ENCODE data around the gene ENO3.
"Not testable (repeated sequence)": the region's sequence is repeated elsewhere in the genome, so short reads cannot be mapped to it uniquely, and the experiment has no call there.

ENO3 gene

DNA sequence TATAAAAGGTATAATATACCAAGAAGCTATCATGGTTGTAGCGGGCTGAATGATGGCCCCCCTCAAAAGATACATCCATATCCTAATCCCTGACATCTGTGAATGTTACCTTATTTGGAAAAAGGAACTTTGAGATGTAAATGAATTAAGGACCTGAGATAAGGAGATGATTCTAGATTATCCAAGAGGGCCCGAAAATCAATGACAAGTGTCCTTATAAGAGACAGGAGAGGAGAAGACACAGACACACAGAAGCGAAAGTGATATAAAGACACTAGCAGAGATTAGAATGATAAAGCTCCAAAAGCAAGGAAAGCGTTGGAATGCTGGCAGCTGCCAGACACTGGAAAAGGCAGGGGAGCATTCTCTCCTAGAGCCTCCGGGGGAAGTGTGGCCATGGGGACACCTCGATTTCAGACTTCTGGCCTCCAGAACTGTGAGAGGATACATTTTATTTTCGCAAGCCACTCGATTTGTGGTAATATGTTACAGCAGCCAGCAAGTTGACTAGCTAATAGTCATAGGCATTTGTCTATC is 31.3 kb upstream of the ENO3 start:
- Histone ChIP-seq H3K27ac (ENCODE audit: insufficient read depth, low read depth, low read length, poor library complexity, severe bottlenecking) (no peak overlapping the region), H3K27me3 (ENCODE audit: control insufficient read depth, insufficient read depth, low read length, poor library complexity, severe bottlenecking) (no peaks in the 10 kb centered on the region), H3K4me1 (ENCODE audit: control insufficient read depth, insufficient read depth, low read length) (no peaks in the 10 kb centered on the region), H3K9me3 (ENCODE audit: control insufficient read depth, low read length) (no peaks in the 10 kb centered on the region), H3K4me3 (ENCODE audit: insufficient read depth, low read depth, low read length) (no peak overlapping the region), H3K36me3 (ENCODE audit: control insufficient read depth, insufficient read depth, low read length) (no peaks in the 10 kb centered on the region)
- 72% methylated on average over 7 of the region's 8 CpGs for WGBS, 2 experiments

DNA sequence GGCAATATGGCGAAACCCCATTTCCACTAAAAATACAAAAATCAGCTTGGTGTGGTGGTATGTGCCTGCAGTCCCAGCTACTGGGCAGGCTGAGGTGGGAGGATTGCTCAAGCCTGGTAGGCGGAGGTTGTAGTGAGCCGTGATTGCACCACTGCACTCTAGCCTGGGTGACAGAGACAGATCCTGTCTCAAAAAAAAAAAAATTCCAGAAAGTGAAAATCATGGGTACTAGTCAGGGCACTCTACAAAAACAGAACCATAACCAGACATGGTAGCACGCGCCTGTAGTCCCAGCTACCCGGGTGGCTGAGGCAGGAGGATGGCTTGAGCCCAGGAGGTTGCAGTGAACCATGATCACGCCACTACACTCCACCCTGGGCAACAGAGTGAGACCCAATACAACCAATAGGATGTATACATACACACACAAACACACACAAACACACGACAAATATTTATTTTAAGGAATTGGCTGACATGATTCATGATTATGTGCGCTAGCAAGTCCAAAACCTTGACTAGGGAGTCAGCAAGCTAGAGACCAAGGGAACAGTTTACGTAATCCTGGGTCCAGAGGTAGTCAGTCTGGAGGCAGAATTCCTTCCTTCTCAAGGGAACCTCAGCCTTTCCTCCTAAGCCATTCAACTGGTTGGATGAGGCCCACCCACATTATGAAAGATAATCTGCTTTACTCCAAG is 30.4 kb upstream of the ENO3 start:
- no peaks in the 10 kb centered on the region for H3K4me1 ChIP-seq (ENCODE audit: control insufficient read depth, insufficient read depth, low read length)
- no peak overlapping the region for H3K27ac ChIP-seq (ENCODE audit: insufficient read depth, low read depth, low read length, poor library complexity, severe bottlenecking)
- no peak overlapping the region for H3K4me3 ChIP-seq (ENCODE audit: insufficient read depth, low read depth, low read length)
- H3K27me3 ChIP-seq (ENCODE audit: control insufficient read depth, insufficient read depth, low read length, poor library complexity, severe bottlenecking) = no peaks in the 10 kb centered on the region
- H3K9me3 ChIP-seq (ENCODE audit: control insufficient read depth, low read length) = no peaks in the 10 kb centered on the region
- 94% methylated on average over 10 of the region's 10 CpGs for WGBS, 2 experiments
- no peaks in the 10 kb centered on the region for H3K36me3 ChIP-seq (ENCODE audit: control insufficient read depth, insufficient read depth, low read length)

DNA sequence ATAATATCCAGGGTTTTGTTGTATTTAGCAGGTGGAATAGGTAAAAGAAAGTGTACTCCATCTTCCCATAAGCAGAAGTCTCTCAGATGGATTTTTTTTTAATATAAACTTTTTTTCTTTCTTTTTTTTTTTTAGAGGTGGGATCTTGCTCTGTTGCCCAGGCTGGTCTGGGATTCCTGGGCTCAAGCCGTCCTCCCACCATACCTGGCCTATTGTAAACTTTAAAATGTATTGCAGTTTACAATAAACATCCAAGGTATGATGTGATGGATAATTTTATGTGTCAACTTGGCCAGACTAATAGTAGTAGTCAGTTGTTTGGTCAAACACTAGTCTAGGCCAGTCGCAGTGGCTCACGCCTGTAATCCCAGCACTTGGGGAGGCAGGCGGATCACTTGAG is 29.6 kb upstream of the ENO3 start:
- Histone ChIP-seq H3K36me3 (ENCODE audit: control insufficient read depth, insufficient read depth, low read length) (no peaks in the 10 kb centered on the region), H3K27ac (ENCODE audit: insufficient read depth, low read depth, low read length, poor library complexity, severe bottlenecking) (no peak overlapping the region), H3K9me3 (ENCODE audit: control insufficient read depth, low read length) (no peaks in the 10 kb centered on the region), H3K4me1 (ENCODE audit: control insufficient read depth, insufficient read depth, low read length) (no peaks in the 10 kb centered on the region), H3K4me3 (ENCODE audit: insufficient read depth, low read depth, low read length) (no peak overlapping the region), H3K27me3 (ENCODE audit: control insufficient read depth, insufficient read depth, low read length, poor library complexity, severe bottlenecking) (no peaks in the 10 kb centered on the region)
- 82 to 95% methylated on average over 3 to 4 of the region's 4 CpGs for WGBS, 2 experiments

DNA sequence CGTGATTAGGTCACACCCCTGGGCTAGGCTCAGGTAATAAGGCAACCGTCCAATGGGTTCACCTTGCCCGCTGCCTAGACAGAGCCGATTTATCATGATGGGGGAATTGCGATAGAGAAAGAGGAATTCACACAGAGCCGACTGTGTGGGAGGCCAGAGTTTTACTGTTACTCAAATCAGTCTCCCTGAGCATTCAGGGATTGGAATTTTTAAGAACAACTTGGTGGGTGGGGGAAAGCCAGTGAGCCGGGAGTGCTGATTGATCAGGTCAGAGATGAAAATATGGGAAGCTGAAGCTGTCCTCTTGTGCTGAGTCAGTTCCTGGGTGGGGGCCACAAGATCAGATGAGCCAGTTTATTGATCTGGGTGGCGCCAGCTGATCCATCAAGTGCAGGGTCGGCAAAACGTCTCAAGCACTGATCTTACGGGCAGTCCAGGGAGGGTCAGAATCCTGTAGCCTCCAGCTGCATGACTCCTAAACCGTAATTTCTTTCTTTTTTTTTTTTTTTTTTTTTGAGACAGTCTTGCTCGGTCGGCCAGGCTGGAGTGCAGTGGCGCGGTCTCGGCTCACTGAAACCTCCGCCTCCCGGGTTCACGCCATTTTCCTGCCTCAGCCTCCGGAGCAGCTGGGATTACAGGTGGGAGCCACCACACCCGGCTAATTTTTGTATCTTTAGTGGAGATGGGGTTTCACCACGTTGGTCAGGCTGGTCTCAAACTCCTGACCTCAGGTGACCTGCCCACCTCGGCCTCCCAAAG is 24.2 kb upstream of the ENO3 start:
- not testable (repeated sequence) for H3K4me1 ChIP-seq (ENCODE audit: control insufficient read depth, insufficient read depth, low read length)
- 93 to 94% methylated on average over 24 of the region's 24 CpGs for WGBS, 2 experiments

DNA sequence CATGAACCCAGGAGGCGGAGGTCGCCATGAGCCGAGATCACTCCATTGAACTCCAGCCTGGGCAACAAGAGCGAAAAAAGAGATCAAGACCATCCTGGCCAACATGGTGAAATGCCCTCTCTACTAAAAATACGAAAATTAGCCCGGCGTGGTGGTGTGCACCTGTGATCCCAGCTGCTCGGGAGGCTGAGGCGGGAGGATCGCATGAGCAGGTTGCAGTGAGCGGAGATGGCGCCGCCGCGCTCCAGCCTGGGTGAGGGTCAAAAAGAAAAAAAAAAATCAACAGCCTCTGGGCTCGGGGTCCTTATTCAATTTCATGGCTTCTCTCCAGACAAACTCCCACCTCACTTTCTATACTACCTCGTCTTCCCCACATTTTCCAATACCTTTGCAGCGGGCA is 22.0 kb upstream of the ENO3 start:
- WGBS, 2 experiments = 93 to 95% methylated on average over 18 of the region's 18 CpGs
- Histone ChIP-seq H3K27me3 (ENCODE audit: control insufficient read depth, insufficient read depth, low read length, poor library complexity, severe bottlenecking) (no peaks in the 10 kb centered on the region), H3K4me3 (ENCODE audit: insufficient read depth, low read depth, low read length) (no peak overlapping the region), H3K4me1 (ENCODE audit: control insufficient read depth, insufficient read depth, low read length) (no peaks in the 10 kb centered on the region), H3K27ac (ENCODE audit: insufficient read depth, low read depth, low read length, poor library complexity, severe bottlenecking) (no peak overlapping the region), H3K9me3 (ENCODE audit: control insufficient read depth, low read length) (no peaks in the 10 kb centered on the region), H3K36me3 (ENCODE audit: control insufficient read depth, insufficient read depth, low read length) (no peaks in the 10 kb centered on the region)

More for the DNA sequence above, 24.2 kb upstream of the ENO3 start:
- not testable (repeated sequence) for H3K4me3 ChIP-seq (ENCODE audit: insufficient read depth, low read depth, low read length); H3K36me3 ChIP-seq (ENCODE audit: control insufficient read depth, insufficient read depth, low read length); H3K27ac ChIP-seq (ENCODE audit: insufficient read depth, low read depth, low read length, poor library complexity, severe bottlenecking); H3K9me3 ChIP-seq (ENCODE audit: control insufficient read depth, low read length); H3K27me3 ChIP-seq (ENCODE audit: control insufficient read depth, insufficient read depth, low read length, poor library complexity, severe bottlenecking)

DNA sequence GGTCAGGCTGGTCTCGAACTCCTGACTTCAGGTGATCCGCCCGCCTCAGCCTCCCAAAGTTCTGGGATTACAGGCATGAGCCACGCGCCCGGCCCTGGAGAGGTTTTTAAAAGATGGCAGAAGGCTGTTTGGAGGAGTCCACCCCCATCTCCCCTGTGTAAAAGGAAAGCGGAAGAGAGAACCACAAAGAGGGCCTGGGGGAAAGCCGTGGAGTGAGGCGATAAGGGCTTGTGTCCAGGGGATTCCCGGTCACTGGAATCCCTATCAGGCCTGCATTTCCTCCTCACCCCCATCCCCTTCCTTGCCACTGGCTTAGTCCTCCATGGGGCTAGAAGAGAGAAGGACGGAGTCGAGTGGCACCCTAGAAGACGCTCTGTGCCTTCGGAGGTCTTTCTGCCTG is 19.0 kb upstream of the ENO3 start, which contains the start of gene GP1BA:
GP1BA (plus strand) TSS at position 315 of the 400 bp plus-strand sequence. CDS start 328 bp downstream, outside the sequence.
- H3K4me1 ChIP-seq (ENCODE audit: control insufficient read depth, insufficient read depth, low read length) = no peaks in the 10 kb centered on the region
- no peaks in the 10 kb centered on the region for H3K9me3 ChIP-seq (ENCODE audit: control insufficient read depth, low read length)
- H3K4me3 ChIP-seq (ENCODE audit: insufficient read depth, low read depth, low read length) = no peak within 1 kb of the TSS
- H3K36me3 ChIP-seq (ENCODE audit: control insufficient read depth, insufficient read depth, low read length) = no peaks in the 10 kb centered on the region
- WGBS, 2 experiments = 93 to 96% methylated on average over 14 of the region's 14 CpGs
- no peaks in the 10 kb centered on the region for H3K27me3 ChIP-seq (ENCODE audit: control insufficient read depth, insufficient read depth, low read length, poor library complexity, severe bottlenecking)
- no peak within 1 kb of the TSS for H3K27ac ChIP-seq (ENCODE audit: insufficient read depth, low read depth, low read length, poor library complexity, severe bottlenecking)

DNA sequence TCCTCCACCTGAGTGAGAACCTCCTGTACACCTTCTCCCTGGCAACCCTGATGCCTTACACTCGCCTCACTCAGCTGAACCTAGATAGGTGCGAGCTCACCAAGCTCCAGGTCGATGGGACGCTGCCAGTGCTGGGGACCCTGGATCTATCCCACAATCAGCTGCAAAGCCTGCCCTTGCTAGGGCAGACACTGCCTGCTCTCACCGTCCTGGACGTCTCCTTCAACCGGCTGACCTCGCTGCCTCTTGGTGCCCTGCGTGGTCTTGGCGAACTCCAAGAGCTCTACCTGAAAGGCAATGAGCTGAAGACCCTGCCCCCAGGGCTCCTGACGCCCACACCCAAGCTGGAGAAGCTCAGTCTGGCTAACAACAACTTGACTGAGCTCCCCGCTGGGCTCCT is 18.2 kb upstream of the ENO3 start:
- peaks cover 7% of the 10 kb centered on the region for H3K36me3 ChIP-seq (ENCODE audit: control insufficient read depth, insufficient read depth, low read length)
- WGBS, 2 experiments = 90% methylated on average over 12 of the region's 12 CpGs
- no peak overlapping the region for H3K4me3 ChIP-seq (ENCODE audit: insufficient read depth, low read depth, low read length)
- H3K4me1 ChIP-seq (ENCODE audit: control insufficient read depth, insufficient read depth, low read length) = no peaks in the 10 kb centered on the region
- H3K9me3 ChIP-seq (ENCODE audit: control insufficient read depth, low read length) = no peaks in the 10 kb centered on the region
- H3K27me3 ChIP-seq (ENCODE audit: control insufficient read depth, insufficient read depth, low read length, poor library complexity, severe bottlenecking) = no peaks in the 10 kb centered on the region
- no peak overlapping the region for H3K27ac ChIP-seq (ENCODE audit: insufficient read depth, low read depth, low read length, poor library complexity, severe bottlenecking)

DNA sequence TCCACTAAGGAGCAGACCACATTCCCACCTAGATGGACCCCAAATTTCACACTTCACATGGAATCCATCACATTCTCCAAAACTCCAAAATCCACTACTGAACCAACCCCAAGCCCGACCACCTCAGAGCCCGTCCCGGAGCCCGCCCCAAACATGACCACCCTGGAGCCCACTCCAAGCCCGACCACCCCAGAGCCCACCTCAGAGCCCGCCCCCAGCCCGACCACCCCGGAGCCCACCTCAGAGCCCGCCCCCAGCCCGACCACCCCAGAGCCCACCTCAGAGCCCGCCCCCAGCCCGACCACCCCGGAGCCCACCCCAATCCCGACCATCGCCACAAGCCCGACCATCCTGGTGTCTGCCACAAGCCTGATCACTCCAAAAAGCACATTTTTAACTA is 17.3 kb upstream of the ENO3 start:
- Histone ChIP-seq H3K27me3 (ENCODE audit: control insufficient read depth, insufficient read depth, low read length, poor library complexity, severe bottlenecking) (no peaks in the 10 kb centered on the region), H3K9me3 (ENCODE audit: control insufficient read depth, low read length) (no peaks in the 10 kb centered on the region), H3K4me1 (ENCODE audit: control insufficient read depth, insufficient read depth, low read length) (peaks cover 5% of the 10 kb centered on the region), H3K36me3 (ENCODE audit: control insufficient read depth, insufficient read depth, low read length) (peaks cover 9% of the 10 kb centered on the region), H3K4me3 (ENCODE audit: insufficient read depth, low read depth, low read length) (no peak overlapping the region), H3K27ac (ENCODE audit: insufficient read depth, low read depth, low read length, poor library complexity, severe bottlenecking) (no peak overlapping the region)
- 90 to 92% methylated on average over 14 to 16 of the region's 16 CpGs for WGBS, 2 experiments

DNA sequence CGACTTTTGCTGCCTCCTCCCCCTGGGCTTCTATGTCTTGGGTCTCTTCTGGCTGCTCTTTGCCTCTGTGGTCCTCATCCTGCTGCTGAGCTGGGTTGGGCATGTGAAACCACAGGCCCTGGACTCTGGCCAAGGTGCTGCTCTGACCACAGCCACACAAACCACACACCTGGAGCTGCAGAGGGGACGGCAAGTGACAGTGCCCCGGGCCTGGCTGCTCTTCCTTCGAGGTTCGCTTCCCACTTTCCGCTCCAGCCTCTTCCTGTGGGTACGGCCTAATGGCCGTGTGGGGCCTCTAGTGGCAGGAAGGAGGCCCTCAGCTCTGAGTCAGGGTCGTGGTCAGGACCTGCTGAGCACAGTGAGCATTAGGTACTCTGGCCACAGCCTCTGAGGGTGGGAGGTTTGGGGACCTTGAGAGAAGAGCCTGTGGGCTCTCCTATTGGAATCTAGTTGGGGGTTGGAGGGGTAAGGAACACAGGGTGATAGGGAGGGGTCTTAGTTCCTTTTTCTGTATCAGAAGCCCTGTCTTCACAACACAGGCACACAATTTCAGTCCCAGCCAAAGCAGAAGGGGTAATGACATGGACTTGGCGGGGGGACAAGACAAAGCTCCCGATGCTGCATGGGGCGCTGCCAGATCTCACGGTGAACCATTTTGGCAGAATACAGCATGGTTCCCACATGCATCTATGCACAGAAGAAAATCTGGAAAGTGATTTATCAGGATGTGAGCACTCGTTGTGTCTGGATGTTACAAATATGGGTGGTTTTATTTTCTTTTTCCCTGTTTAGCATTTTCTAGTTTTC is 16.5 kb upstream of the ENO3 start:
- peaks cover 8% of the 10 kb centered on the region for H3K4me1 ChIP-seq (ENCODE audit: control insufficient read depth, insufficient read depth, low read length)
- no peaks in the 10 kb centered on the region for H3K9me3 ChIP-seq (ENCODE audit: control insufficient read depth, low read length)
- H3K4me3 ChIP-seq (ENCODE audit: insufficient read depth, low read depth, low read length) = no peak overlapping the region
- H3K27me3 ChIP-seq (ENCODE audit: control insufficient read depth, insufficient read depth, low read length, poor library complexity, severe bottlenecking) = no peaks in the 10 kb centered on the region
- H3K27ac ChIP-seq (ENCODE audit: insufficient read depth, low read depth, low read length, poor library complexity, severe bottlenecking) = no peak overlapping the region
- peaks cover 9% of the 10 kb centered on the region for H3K36me3 ChIP-seq (ENCODE audit: control insufficient read depth, insufficient read depth, low read length)
- WGBS, 2 experiments = 71 to 77% methylated on average over 14 of the region's 14 CpGs

DNA sequence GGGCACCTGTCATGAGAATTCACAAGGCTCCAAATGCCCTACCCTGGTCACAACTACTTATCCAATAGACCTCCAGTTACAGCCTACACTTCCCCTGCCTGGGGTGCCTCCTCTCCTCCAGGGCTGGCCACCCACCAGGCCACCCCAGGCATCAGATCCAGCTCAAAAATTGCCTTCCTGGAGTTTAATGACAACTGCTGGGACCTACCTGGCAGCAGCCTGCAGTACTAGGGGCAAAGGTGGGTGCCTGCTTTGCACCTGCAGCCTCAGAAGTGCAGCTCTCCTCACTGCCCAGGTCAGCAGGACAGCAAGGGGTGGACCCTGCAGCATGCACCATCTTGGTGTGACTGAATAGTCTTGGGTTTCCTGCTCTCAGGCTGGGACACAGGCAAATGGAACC is 15.3 kb upstream of the ENO3 start:
- Histone ChIP-seq H3K9me3 (ENCODE audit: control insufficient read depth, low read length) (no peaks in the 10 kb centered on the region), H3K4me3 (ENCODE audit: insufficient read depth, low read depth, low read length) (no peak overlapping the region), H3K36me3 (ENCODE audit: control insufficient read depth, insufficient read depth, low read length) (peaks cover 9% of the 10 kb centered on the region), H3K27me3 (ENCODE audit: control insufficient read depth, insufficient read depth, low read length, poor library complexity, severe bottlenecking) (no peaks in the 10 kb centered on the region), H3K4me1 (ENCODE audit: control insufficient read depth, insufficient read depth, low read length) (peaks cover 8% of the 10 kb centered on the region), H3K27ac (ENCODE audit: insufficient read depth, low read depth, low read length, poor library complexity, severe bottlenecking) (no peak overlapping the region)
